WTC11 (cell line): ENCODE measurements around the gene VSTM2L.

Source experiments
- E2F1 ChIP-seq: sonication (generic); formaldehyde crosslinking; IDR thresholded peaks from 2 replicates; pipeline ENCODE4 v1.8.0; 2022; ENCODE audit warnings: mild to moderate bottlenecking, missing genetic modification reagents
- ETV6 ChIP-seq: sonication (generic); formaldehyde crosslinking; IDR thresholded peaks from 2 replicates; pipeline ENCODE4 v1.8.1; 2022; ENCODE audit warnings: mild to moderate bottlenecking, missing genetic modification reagents
- ZBTB21 ChIP-seq: sonication (generic); formaldehyde crosslinking; IDR thresholded peaks from 2 replicates; pipeline ENCODE4 v1.8.1; 2023; ENCODE audit warnings: mild to moderate bottlenecking, missing genetic modification reagents, borderline replicate concordance

GRCh38 chr20:37896932-37897548 is 5.9 kb upstream of the VSTM2L start:
- no peak for TF ChIP-seq ZBTB21
- TF ChIP-seq ETV6 (CRISPR knock-in tag), result no peak
- no peak for TF ChIP-seq E2F1 (CRISPR knock-in tag)
